Measurements from ENCODE around the gene RXRG.

RXRG gene

GRCh38 chr1:165445388-165445787 is 462 bp upstream of the RXRG start:
- no peak for DNase-seq

- no peak for DNase-seq
Measured at GRCh38 chr1:165443539-165444311, 1.2 kb downstream of the RXRG start.

- DNase-seq = no peak
Measured at GRCh38 chr1:165442653-165443052, 2.3 kb downstream of the RXRG start.

- DNase-seq = no peak
Measured at GRCh38 chr1:165442053-165442452, 2.9 kb downstream of the RXRG start.

- DNase-seq = no peak
Measured at GRCh38 chr1:165441166-165441880, 3.6 kb downstream of the RXRG start.

GRCh38 chr1:165439330-165439729 is 5.6 kb downstream of the RXRG start:
- DNase-seq = no peak

- no peak for DNase-seq
Measured at GRCh38 chr1:165436994-165437393, 7.9 kb downstream of the RXRG start.

- no peak for DNase-seq
Measured at GRCh38 chr1:165435801-165436200, 9.1 kb downstream of the RXRG start.

GRCh38 chr1:165434281-165434680 is 10.6 kb downstream of the RXRG start:
- no peak for DNase-seq

GRCh38 chr1:165431079-165431478 is 13.8 kb downstream of the RXRG start:
- DNase-seq = no peak

- no peak for DNase-seq
Measured at GRCh38 chr1:165426745-165427144, 18.2 kb downstream of the RXRG start.

- no peak for DNase-seq
Measured at GRCh38 chr1:165425621-165426020, 19.3 kb downstream of the RXRG start.

GRCh38 chr1:165424454-165425216 is 20.3 kb downstream of the RXRG start:
- DNase-seq = no peak

GRCh38 chr1:165423136-165423535 is 21.8 kb downstream of the RXRG start:
- no peak for DNase-seq

GRCh38 chr1:165420655-165421054 is 24.3 kb downstream of the RXRG start:
- no peak for DNase-seq

- DNase-seq = no peak
Measured at GRCh38 chr1:165419839-165420238, 25.1 kb downstream of the RXRG start.

GRCh38 chr1:165418195-165418594 is 26.7 kb downstream of the RXRG start:
- DNase-seq = no peak

GRCh38 chr1:165416876-165417275 is 28.1 kb downstream of the RXRG start:
- no peak for DNase-seq

- no peak for DNase-seq
Measured at GRCh38 chr1:165415068-165415467, 29.9 kb downstream of the RXRG start.

- DNase-seq = no peak
Measured at GRCh38 chr1:165414620-165415019, 30.3 kb downstream of the RXRG start.

GRCh38 chr1:165411396-165411795 is 33.5 kb downstream of the RXRG start:
- no peak for DNase-seq

- no peak for DNase-seq
Measured at GRCh38 chr1:165409657-165410358, 35.1 kb downstream of the RXRG start.

- peak; percentile 23 for DNase-seq
Measured at GRCh38 chr1:165408518-165408917, 36.4 kb downstream of the RXRG start.
